Amygdala (tissue), 56 donors: ENCODE measurements around the gene GPR37.

Experiments used
- DNase-seq, 56 donors: peaks; one replicate each; lab custom pipeline; 2025; lab: John Stamatoyannopoulos, UW

The GPR37 gene

GRCh38 chr7:124780608-124781007 lies 15.0 kb upstream of the GPR37 start:
- DNase-seq: no peak

GRCh38 chr7:124780056-124780455 lies 14.5 kb upstream of the GPR37 start:
- DNase-seq: no peak

- no peak for DNase-seq
Observed at GRCh38 chr7:124779620-124780019, 14.0 kb upstream of the GPR37 start.

GRCh38 chr7:124779194-124779593 lies 13.6 kb upstream of the GPR37 start:
- DNase-seq: no peak

GRCh38 chr7:124777268-124777667 lies 11.7 kb upstream of the GPR37 start:
- DNase-seq: no peak

- no peak for DNase-seq
Observed at GRCh38 chr7:124776153-124776552, 10.6 kb upstream of the GPR37 start.

GRCh38 chr7:124775422-124775821 lies 9.8 kb upstream of the GPR37 start:
- no peak for DNase-seq

- DNase-seq: no peak
Observed at GRCh38 chr7:124773938-124774337, 8.3 kb upstream of the GPR37 start.

- DNase-seq: no peak
Observed at GRCh38 chr7:124773339-124773738, 7.7 kb upstream of the GPR37 start.

- no peak for DNase-seq
Observed at GRCh38 chr7:124769136-124769535, 3.5 kb upstream of the GPR37 start.

GRCh38 chr7:124768525-124768924 lies 2.9 kb upstream of the GPR37 start:
- no peak for DNase-seq

- peak in 11 of 56 donors; percentile 17 to 64 (median 40) for DNase-seq
Observed at GRCh38 chr7:124764847-124765400, 668 bp downstream of the GPR37 start.

GRCh38 chr7:124764051-124764846 lies 1.3 kb downstream of the GPR37 start:
- DNase-seq: peak in 4 of 56 donors; percentile 21 to 33 (median 30)

- DNase-seq: peak in 35 of 56 donors; percentile 17 to 84 (median 42)
Observed at GRCh38 chr7:124762611-124763143, 2.9 kb downstream of the GPR37 start.

GRCh38 chr7:124761164-124761715 lies 4.4 kb downstream of the GPR37 start:
- DNase-seq: peak in 2 of 56 donors; percentile 7 to 12

GRCh38 chr7:124758327-124758726 lies 7.3 kb downstream of the GPR37 start:
- DNase-seq: no peak

- peak in 4 of 56 donors; percentile 4 to 77 (median 12) for DNase-seq
Observed at GRCh38 chr7:124754576-124755268, 10.9 kb downstream of the GPR37 start.

GRCh38 chr7:124752310-124752709 lies 13.3 kb downstream of the GPR37 start:
- no peak for DNase-seq

GRCh38 chr7:124751027-124751426 lies 14.6 kb downstream of the GPR37 start:
- peak in 4 of 56 donors; percentile 13 to 44 (median 30) for DNase-seq

- no peak for DNase-seq
Observed at GRCh38 chr7:124747072-124747471, 18.5 kb downstream of the GPR37 start.

GRCh38 chr7:124738639-124739038 lies 27.0 kb downstream of the GPR37 start:
- DNase-seq: no peak
